ENCODE measurements around the gene TTC7B.

DNA sequence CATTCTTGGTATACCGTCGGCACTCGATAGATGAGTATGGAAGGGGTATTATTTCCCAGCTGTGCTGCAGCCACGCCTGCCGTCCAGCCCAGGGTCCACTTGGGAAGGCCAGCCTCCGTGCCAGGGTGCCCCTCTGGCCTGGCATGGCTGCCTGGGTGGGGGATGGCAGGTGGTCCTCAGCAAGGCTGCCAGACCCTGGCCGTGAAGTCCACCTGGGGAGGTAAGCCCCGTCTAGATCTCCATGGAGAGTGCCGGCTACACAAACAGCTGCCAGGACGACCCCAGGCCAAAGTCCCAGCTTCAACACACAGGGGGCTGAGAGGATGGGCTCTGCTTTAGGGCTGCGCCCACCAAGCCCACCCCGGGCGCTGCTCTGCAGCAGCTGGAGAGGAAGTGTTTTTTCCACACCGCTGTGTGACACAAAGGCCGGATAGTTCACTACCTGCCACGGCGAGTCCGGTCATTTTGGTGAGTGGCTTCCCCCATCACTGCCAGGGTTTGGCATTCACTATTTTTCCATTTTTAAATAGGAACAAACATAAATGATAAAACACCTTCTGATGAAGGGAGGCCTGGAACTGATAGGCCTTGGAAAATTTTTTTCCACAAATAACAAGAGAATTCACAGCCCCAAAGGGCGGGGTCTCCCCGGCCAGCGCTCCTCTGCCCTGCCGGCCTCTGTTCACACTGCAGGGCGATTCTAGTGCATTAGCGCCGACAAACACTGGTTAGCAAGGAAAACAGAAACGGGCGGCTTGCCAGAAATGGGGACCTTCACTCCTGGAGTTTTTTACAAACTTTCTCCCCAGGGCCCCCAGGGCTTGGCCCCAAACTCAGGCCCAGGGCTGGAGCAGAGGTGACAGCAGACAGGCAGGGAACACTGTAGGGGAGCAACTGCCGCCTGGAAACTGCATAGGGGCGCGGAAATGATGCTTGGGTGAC, 257.9 kb downstream of the TTC7B start:
- TF ChIP-seq CREB1 (CRISPR knock-in tag; IDR thresholded peaks at IDR 0.05; ENCODE audit: low read depth) = no peak
- TF ChIP-seq, protein P1, sequence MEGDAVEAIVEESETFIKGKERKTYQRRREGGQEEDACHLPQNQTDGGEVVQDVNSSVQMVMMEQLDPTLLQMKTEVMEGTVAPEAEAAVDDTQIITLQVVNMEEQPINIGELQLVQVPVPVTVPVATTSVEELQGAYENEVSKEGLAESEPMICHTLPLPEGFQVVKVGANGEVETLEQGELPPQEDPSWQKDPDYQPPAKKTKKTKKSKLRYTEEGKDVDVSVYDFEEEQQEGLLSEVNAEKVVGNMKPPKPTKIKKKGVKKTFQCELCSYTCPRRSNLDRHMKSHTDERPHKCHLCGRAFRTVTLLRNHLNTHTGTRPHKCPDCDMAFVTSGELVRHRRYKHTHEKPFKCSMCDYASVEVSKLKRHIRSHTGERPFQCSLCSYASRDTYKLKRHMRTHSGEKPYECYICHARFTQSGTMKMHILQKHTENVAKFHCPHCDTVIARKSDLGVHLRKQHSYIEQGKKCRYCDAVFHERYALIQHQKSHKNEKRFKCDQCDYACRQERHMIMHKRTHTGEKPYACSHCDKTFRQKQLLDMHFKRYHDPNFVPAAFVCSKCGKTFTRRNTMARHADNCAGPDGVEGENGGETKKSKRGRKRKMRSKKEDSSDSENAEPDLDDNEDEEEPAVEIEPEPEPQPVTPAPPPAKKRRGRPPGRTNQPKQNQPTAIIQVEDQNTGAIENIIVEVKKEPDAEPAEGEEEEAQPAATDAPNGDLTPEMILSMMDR (conservative IDR thresholded peaks at IDR 0.05; ENCODE audit: low read depth in 2 of 2) = no peak
- TF ChIP-seq, protein P2, sequence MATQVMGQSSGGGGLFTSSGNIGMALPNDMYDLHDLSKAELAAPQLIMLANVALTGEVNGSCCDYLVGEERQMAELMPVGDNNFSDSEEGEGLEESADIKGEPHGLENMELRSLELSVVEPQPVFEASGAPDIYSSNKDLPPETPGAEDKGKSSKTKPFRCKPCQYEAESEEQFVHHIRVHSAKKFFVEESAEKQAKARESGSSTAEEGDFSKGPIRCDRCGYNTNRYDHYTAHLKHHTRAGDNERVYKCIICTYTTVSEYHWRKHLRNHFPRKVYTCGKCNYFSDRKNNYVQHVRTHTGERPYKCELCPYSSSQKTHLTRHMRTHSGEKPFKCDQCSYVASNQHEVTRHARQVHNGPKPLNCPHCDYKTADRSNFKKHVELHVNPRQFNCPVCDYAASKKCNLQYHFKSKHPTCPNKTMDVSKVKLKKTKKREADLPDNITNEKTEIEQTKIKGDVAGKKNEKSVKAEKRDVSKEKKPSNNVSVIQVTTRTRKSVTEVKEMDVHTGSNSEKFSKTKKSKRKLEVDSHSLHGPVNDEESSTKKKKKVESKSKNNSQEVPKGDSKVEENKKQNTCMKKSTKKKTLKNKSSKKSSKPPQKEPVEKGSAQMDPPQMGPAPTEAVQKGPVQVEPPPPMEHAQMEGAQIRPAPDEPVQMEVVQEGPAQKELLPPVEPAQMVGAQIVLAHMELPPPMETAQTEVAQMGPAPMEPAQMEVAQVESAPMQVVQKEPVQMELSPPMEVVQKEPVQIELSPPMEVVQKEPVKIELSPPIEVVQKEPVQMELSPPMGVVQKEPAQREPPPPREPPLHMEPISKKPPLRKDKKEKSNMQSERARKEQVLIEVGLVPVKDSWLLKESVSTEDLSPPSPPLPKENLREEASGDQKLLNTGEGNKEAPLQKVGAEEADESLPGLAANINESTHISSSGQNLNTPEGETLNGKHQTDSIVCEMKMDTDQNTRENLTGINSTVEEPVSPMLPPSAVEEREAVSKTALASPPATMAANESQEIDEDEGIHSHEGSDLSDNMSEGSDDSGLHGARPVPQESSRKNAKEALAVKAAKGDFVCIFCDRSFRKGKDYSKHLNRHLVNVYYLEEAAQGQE (IDR thresholded peaks at IDR 0.05; ENCODE audit: unreplicated experiment) = no peak
- TF ChIP-seq EZH2phosphoT487 (IDR thresholded peaks at IDR 0.05; ENCODE audit: unreplicated experiment) = no peak
- no peak for TF ChIP-seq POLR2AphosphoS5 (IDR thresholded peaks at IDR 0.05; ENCODE audit: low read depth)

All from GM23338 (cell line).